Large intestine (tissue), 3 donors: ENCODE measurements around the gene TMEM92. TPM values are rescaled to one million over a fixed set of nuclear protein-coding genes. Genes with fewer than 3 reads are reported as not detected.
"Not testable (repeated sequence)": the region's sequence is repeated elsewhere in the genome, so short reads cannot be mapped to it uniquely, and the experiment has no call there.

Experiments
- DNase-seq, 2 donors: peaks; one replicate each; pipeline versions ENCODE4 v3.0.0 to v3.0.0-alpha.2; 2013
- H3K27ac ChIP-seq: one replicate; pipeline ENCODE4 v1.5.1; 2013; ENCODE audit warnings: low read length
- H3K27me3 ChIP-seq: 2 replicates; pipeline ENCODE4 v1.6.1; 2013; ENCODE audit warnings: low read length; ENCODE audit not compliant: control insufficient read depth, insufficient read depth
- H3K36me3 ChIP-seq: 2 replicates; pipeline ENCODE4 v1.6.1; 2013; ENCODE audit warnings: low read length; ENCODE audit not compliant: control insufficient read depth, insufficient read depth
- H3K4me1 ChIP-seq: one replicate; pipeline ENCODE4 v1.6.1; 2013; ENCODE audit warnings: low read length; ENCODE audit not compliant: control insufficient read depth, insufficient read depth
- H3K4me3 ChIP-seq: one replicate; pipeline ENCODE4 v1.5.1; 2013; ENCODE audit warnings: low read length
- H3K9me3 ChIP-seq: one replicate; pipeline ENCODE4 v1.6.1; 2013; ENCODE audit warnings: mild to moderate bottlenecking, low read depth, low read length, moderate library complexity; ENCODE audit not compliant: control insufficient read depth
- WGBS: methylation state at CpG from one replicate; pipeline ENCODE4 v1.1.5; 2013; ENCODE audit warnings: low lambda C conversion rate; ENCODE audit not compliant: insufficient coverage; 5-methylcytosine and 5-hydroxymethylcytosine counted together
- polyA plus RNA-seq: library from polyadenylated mRNA; unstranded; fragments of 120-200 nt; gene quantifications from one replicate; pipeline ENCODE4 v1.2.1, GENCODE V29; 2013

The TMEM92 gene
- polyA plus RNA-seq, 1 donor: 75.9 TPM

GRCh38 chr17:50287302-50287701 is 13.0 kb downstream of the TMEM92 start:
- not testable (repeated sequence) for H3K9me3 ChIP-seq, H3K36me3 ChIP-seq, H3K27me3 ChIP-seq, H3K4me3 ChIP-seq, DNase-seq, H3K27ac ChIP-seq
- WGBS: no CpG with 5 or more reads among the region's 7 CpGs
- H3K4me1 ChIP-seq: peaks cover 22% of the 10 kb centered on the region

DNA sequence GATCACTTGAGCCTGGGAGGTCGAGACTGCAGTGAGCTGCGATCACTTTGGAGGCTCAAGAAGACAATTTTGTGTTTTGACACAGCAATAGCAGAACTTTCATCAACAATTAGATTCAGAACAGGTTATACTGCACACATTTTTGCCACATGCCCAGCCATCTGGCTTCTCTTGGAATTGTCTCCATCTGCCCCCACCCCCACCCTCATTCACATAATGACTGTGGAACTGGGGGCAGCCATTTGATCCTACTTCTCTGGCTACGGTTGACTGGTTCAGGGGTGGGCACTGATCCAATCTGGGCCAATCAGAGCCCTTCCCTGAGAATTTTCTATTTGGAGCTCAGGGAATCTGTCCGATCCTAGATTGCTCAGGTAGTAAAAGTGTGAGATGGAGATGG is 14.0 kb downstream of the TMEM92 start:
- peaks cover 18% of the 10 kb centered on the region for H3K4me1 ChIP-seq
- H3K4me3 ChIP-seq: no peak overlapping the region
- no peaks in the 10 kb centered on the region for H3K27me3 ChIP-seq
- WGBS: 90% methylated on average over 2 of the region's 4 CpGs
- DNase-seq: no peak
- H3K27ac ChIP-seq: no peak overlapping the region
- no peaks in the 10 kb centered on the region for H3K36me3 ChIP-seq
- peaks cover 3% of the 10 kb centered on the region for H3K9me3 ChIP-seq

DNA sequence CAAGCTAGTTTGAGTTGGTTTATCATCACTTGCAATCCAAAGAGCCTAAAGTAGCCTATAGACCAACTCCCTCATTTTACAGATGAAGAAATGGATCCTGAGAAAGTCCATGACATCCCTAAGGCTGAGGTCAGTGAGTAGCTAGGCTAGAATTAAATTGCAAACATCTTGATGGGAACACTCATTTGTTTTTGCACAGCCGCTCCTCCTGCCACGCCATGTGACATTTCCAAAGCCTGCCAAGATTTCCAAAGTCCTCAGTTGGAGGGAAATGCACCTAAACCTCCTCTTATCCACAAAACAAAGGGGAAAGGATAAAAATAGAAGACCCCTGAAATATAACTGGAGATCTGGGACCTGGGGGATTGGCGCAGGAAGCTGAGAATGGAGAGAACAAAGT is 15.0 kb downstream of the TMEM92 start:
- peaks cover 9% of the 10 kb centered on the region for H3K4me1 ChIP-seq
- H3K36me3 ChIP-seq: no peaks in the 10 kb centered on the region
- 75% methylated on average over 2 of the region's 3 CpGs for WGBS
- H3K27ac ChIP-seq: no peak overlapping the region
- no peaks in the 10 kb centered on the region for H3K27me3 ChIP-seq
- no peak overlapping the region for H3K4me3 ChIP-seq
- DNase-seq: no peak
- H3K9me3 ChIP-seq: no peaks in the 10 kb centered on the region

- peak; percentile 67 to 69 for DNase-seq
- Histone ChIP-seq H3K4me3 (no peak overlapping the region), H3K9me3 (no peaks in the 10 kb centered on the region), H3K4me1 (peaks cover 9% of the 10 kb centered on the region), H3K36me3 (no peaks in the 10 kb centered on the region), H3K27me3 (no peaks in the 10 kb centered on the region), H3K27ac (no peak overlapping the region)
- WGBS: no CpG with 5 or more reads among the region's 8 CpGs
These were observed 15.9 kb downstream of the TMEM92 start for GRCh38 chr17:50289991-50290702.

DNA sequence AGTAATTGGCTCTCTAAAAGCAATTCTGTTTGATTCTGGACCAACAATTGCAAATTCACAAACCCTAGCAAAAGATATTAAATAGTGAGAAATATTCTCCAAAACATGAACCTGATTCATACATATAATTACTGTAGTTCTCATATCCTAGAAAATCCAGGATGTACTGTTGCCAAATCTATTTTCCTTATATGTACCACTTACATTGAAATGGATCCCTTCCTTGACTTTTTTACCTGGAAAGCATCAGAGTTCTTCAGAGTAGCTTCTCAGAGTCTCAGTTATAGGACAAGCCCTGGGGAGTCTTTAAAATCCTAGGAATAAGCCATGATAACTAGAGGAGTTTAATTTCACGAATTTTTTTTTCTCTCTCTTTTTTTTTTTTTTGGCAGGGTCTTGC is 16.7 kb downstream of the TMEM92 start:
- Histone ChIP-seq H3K36me3 (no peaks in the 10 kb centered on the region), H3K27ac (no peak overlapping the region), H3K4me1 (peaks cover 9% of the 10 kb centered on the region), H3K27me3 (no peaks in the 10 kb centered on the region), H3K4me3 (no peak overlapping the region), H3K9me3 (no peaks in the 10 kb centered on the region)
- no peak for DNase-seq
- WGBS: 100% methylated on average over 1 of the region's 1 CpG

DNA sequence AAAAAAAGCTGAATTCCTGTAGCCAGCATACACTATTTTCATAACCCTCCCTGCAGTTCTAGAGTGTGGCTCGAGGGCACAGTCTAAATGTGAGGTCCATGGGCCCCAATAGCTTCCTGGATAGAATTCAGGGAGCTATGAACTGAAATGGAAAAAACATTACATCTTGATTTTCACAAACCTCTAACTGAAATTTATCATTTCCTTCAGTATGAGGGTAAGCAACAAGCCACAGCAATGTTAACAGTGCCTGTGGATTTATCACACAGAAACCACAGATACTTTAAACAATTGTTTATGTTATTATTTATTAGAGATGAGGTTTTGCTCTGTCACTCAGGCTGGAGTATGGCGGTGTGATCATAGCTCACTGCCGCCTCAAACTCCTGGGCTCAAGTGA is 18.2 kb downstream of the TMEM92 start:
- peaks cover 9% of the 10 kb centered on the region for H3K4me1 ChIP-seq
- 33% methylated on average over 1 of the region's 3 CpGs for WGBS
- no peak overlapping the region for H3K27ac ChIP-seq
- H3K9me3 ChIP-seq: no peaks in the 10 kb centered on the region
- H3K27me3 ChIP-seq: no peaks in the 10 kb centered on the region
- no peak for DNase-seq
- H3K36me3 ChIP-seq: no peaks in the 10 kb centered on the region
- no peak overlapping the region for H3K4me3 ChIP-seq

DNA sequence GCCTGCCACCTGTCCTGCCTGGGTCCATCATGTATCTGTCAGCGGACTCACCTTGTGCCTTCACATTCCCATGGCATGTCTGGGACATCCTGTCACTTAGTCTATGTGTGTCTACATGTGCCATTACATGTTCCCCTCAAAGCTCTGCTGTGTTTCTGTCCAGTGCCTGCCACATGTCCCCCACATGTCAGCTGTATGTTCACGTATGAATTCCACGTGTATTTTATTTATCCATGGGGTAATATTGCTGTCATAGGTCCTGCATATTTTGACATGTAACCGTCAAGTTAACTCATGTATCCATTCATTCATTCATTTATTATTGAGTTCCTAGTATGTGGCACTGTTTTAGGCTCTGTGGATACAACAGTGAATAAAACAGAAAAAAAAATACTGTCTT is 20.8 kb downstream of the TMEM92 start:
- Histone ChIP-seq H3K27me3 (no peaks in the 10 kb centered on the region), H3K27ac (no peak overlapping the region), H3K9me3 (no peaks in the 10 kb centered on the region), H3K36me3 (no peaks in the 10 kb centered on the region), H3K4me1 (peaks cover 2% of the 10 kb centered on the region), H3K4me3 (no peak overlapping the region)
- 100% methylated on average over 1 of the region's 4 CpGs for WGBS
- DNase-seq: no peak

GRCh38 chr17:50297407-50297865 is 23.2 kb downstream of the TMEM92 start:
- no peak overlapping the region for H3K4me3 ChIP-seq
- H3K27me3 ChIP-seq: no peaks in the 10 kb centered on the region
- H3K27ac ChIP-seq: no peak overlapping the region
- no CpG with 5 or more reads among the region's 7 CpGs for WGBS
- H3K9me3 ChIP-seq: no peaks in the 10 kb centered on the region
- no peaks in the 10 kb centered on the region for H3K36me3 ChIP-seq
- peak; percentile 51 to 57 for DNase-seq
- H3K4me1 ChIP-seq: no peaks in the 10 kb centered on the region

DNA sequence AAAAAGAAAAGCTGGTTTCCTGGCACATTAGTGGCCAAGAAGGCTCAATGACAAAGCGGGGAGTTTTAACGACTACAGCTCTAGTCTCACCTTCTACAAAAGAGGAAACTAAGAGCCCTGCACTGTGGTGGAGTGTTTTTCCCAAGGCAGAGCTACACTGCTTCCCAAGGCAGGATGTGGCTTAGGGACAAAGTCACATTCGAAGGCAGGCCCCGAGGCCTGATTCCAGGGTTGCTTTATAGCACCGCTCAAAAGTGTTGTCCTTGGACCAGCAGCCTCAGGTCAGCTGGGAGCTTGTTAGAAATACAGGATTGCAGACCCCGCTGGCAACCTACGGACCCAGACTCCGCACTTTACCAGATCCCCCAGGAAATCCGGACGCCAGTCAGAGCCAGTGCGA is 23.8 kb downstream of the TMEM92 start:
- no CpG with 5 or more reads among the region's 11 CpGs for WGBS
- H3K27ac ChIP-seq: no peak overlapping the region

DNA sequence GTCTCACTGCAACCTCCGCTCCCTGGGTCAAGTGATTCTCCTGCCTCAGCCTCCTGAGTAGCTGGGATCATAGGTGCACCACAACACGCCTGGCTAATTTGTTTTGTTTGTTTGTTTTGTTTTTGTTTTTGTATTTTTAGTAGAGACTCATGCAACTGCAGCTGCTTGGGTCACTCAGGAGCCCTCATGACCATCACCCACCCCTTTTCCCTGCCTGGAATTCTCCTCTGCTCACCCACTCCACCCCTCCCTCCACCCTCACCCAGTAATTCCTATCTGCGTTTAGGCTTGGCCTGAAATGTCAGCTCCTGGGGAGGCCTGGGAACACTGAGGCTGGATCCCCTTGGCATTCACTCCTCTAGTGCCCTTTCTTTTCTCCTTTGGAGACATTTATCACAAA is 25.5 kb downstream of the TMEM92 start:
- Histone ChIP-seq H3K27ac (no peak overlapping the region), H3K4me3 (no peak overlapping the region), H3K4me1 (peaks cover under 1% of the 10 kb centered on the region), H3K36me3 (no peaks in the 10 kb centered on the region), H3K9me3 (no peaks in the 10 kb centered on the region), H3K27me3 (no peaks in the 10 kb centered on the region)
- WGBS: no CpG with 5 or more reads among the region's 3 CpGs
- no peak for DNase-seq

More for the DNA sequence above, 23.8 kb downstream of the TMEM92 start:
- no peak for DNase-seq
- H3K4me1 ChIP-seq: no peaks in the 10 kb centered on the region
- H3K9me3 ChIP-seq: no peaks in the 10 kb centered on the region
- H3K27me3 ChIP-seq: no peaks in the 10 kb centered on the region
- no peaks in the 10 kb centered on the region for H3K36me3 ChIP-seq
- H3K4me3 ChIP-seq: no peak overlapping the region

GRCh38 chr17:50300824-50301223 is 26.6 kb downstream of the TMEM92 start:
- not testable (repeated sequence) for H3K27ac ChIP-seq, H3K27me3 ChIP-seq, DNase-seq, H3K4me1 ChIP-seq, H3K4me3 ChIP-seq, H3K9me3 ChIP-seq, H3K36me3 ChIP-seq
- WGBS: 60% methylated on average over 1 of the region's 1 CpG
